CD8-positive, alpha-beta memory T cell (primary cell): ENCODE measurements around the gene JAG1. TPM values are rescaled to one million over a fixed set of nuclear protein-coding genes. Genes with fewer than 3 reads are reported as not detected.

Experiments
- CTCF ChIA-PET: fragments of 350-600 bp; sonication (Branson Sonifier 250); formaldehyde crosslinking; loops from one replicate; lab custom pipeline; 2021; ENCODE audit warnings: antibody characterized with exemption; lab: Charles Lee
- POLR2A ChIA-PET: fragments of 350-600 bp; sonication (Branson Sonifier 250); formaldehyde crosslinking; loops from one replicate; lab custom pipeline; 2021; ENCODE audit warnings: antibody characterized with exemption; lab: Charles Lee
- DNase-seq, 5 donors: peaks; one replicate each; pipeline versions ENCODE4 v3.0.0 to v3.0.0-alpha.2; 2020 to 2022; ENCODE audit warnings: mixed read lengths in 1 of 5
- H3K27ac ChIP-seq: one replicate; pipeline ENCODE4 v1.7.0; 2013; ENCODE audit warnings: low read depth, mild to moderate bottlenecking, low read length, moderate library complexity
- H3K27me3 ChIP-seq: 2 replicates; pipeline ENCODE4 v1.7.0; 2013; ENCODE audit warnings: low read length, mild to moderate bottlenecking; ENCODE audit not compliant: insufficient read depth, poor library complexity, severe bottlenecking
- H3K36me3 ChIP-seq: 2 replicates; pipeline ENCODE4 v1.7.0; 2013; ENCODE audit warnings: mild to moderate bottlenecking, low read length, moderate library complexity; ENCODE audit not compliant: insufficient read depth
- H3K4me1 ChIP-seq: 2 replicates; pipeline ENCODE4 v1.7.0; 2013; ENCODE audit warnings: mild to moderate bottlenecking, low read length, moderate library complexity; ENCODE audit not compliant: insufficient read depth
- H3K4me3 ChIP-seq: 2 replicates; pipeline ENCODE4 v1.7.0; 2013; ENCODE audit warnings: mild to moderate bottlenecking, low read length
- H3K9me3 ChIP-seq: 2 replicates; pipeline ENCODE4 v1.7.0; 2013; ENCODE audit warnings: mild to moderate bottlenecking, low read length
- H3K27ac Mint-ChIP-seq, 8 donors: one replicate each; pipeline ENCODE4 v1.8.0; 2020 to 2021; ENCODE audit warnings: mixed read lengths in 8 of 8, mild to moderate bottlenecking in 6 of 8, inconsistent platforms in 3 of 8, moderate library complexity in 3 of 8
- H3K27me3 Mint-ChIP-seq, 2 donors: one replicate each; pipeline ENCODE4 v1.8.0; 2020 to 2021; ENCODE audit warnings: mixed read lengths in 2 of 2, mild to moderate bottlenecking in 1 of 2, moderate library complexity in 1 of 2
- H3K36me3 Mint-ChIP-seq, 3 donors: one replicate each; pipeline ENCODE4 v1.8.0; 2020 to 2021; ENCODE audit warnings: mixed read lengths in 3 of 3, inconsistent platforms in 1 of 3, mild to moderate bottlenecking in 1 of 3
- H3K4me1 Mint-ChIP-seq, 3 donors: one replicate each; pipeline ENCODE4 v1.8.0; 2020 to 2021; ENCODE audit warnings: mixed read lengths in 3 of 3, inconsistent platforms in 1 of 3, mild to moderate bottlenecking in 1 of 3
- H3K4me3 Mint-ChIP-seq, 7 donors: one replicate each; pipeline ENCODE4 v1.8.0; 2020 to 2021; ENCODE audit warnings: mixed read lengths in 7 of 7, mild to moderate bottlenecking in 6 of 7, moderate library complexity in 4 of 7, inconsistent platforms in 2 of 7
- H3K9me3 Mint-ChIP-seq, 5 donors: one replicate each; pipeline ENCODE4 v1.8.0; 2020 to 2022; ENCODE audit warnings: mixed read lengths in 5 of 5, mild to moderate bottlenecking in 3 of 5, moderate library complexity in 2 of 5, inconsistent platforms in 1 of 5
- polyA plus RNA-seq: library from polyadenylated mRNA; unstranded; fragments of 300-500 nt; fragmentation: Illumina TruSeq; gene quantifications from one replicate; pipeline ENCODE4 v1.2.3, GENCODE V29; 2021
- total RNA-seq, 2 experiments: library from RNA; stranded (reverse); gene quantifications; one replicate each; pipeline ENCODE4 v1.2.3, GENCODE V29; 2021

JAG1 gene
- total and polyA plus RNA-seq, 3 experiments from 2014 or later, result 0.11 to 0.24 (median 0.24) TPM

GRCh38 chr20:10652660-10653261 lies 21.0 kb downstream of the JAG1 start:
- Mint-ChIP-seq H3K36me3 (no peaks in the 10 kb centered on the region), H3K4me1 (no peaks in the 10 kb centered on the region), H3K27ac (no peak overlapping the region), H3K9me3 (no peaks in the 10 kb centered on the region), H3K4me3 (no peak overlapping the region), H3K27me3 (peaks cover 11 to 55% of the 10 kb centered on the region in 2 donors)
- ChIA-PET POLR2A (no interaction called here), CTCF (interaction anchor here (1.7 kb wide), 1 partner anchor 14 kb away, joined by 3 read pairs; no protein-coding TSS in a partner anchor)
- Histone ChIP-seq H3K9me3 (no peaks in the 10 kb centered on the region), H3K36me3 (no peaks in the 10 kb centered on the region), H3K4me1 (no peaks in the 10 kb centered on the region), H3K27me3 (peaks cover 4% of the 10 kb centered on the region), H3K27ac (no peak overlapping the region), H3K4me3 (no peak overlapping the region)
- no peak for DNase-seq

GRCh38 chr20:10652185-10652584 lies 21.6 kb downstream of the JAG1 start:
- no peaks in the 10 kb centered on the region for H3K9me3 ChIP-seq
- H3K4me3 Mint-ChIP-seq, result no peak overlapping the region
- no peaks in the 10 kb centered on the region for H3K4me1 ChIP-seq
- no peak for DNase-seq
- peaks cover 4% of the 10 kb centered on the region for H3K27me3 ChIP-seq
- no peak overlapping the region for H3K27ac Mint-ChIP-seq
- no peaks in the 10 kb centered on the region for H3K4me1 Mint-ChIP-seq
- H3K36me3 Mint-ChIP-seq, result no peaks in the 10 kb centered on the region
- ChIA-PET POLR2A (no interaction called here), CTCF (interaction anchor here (1.7 kb wide), 1 partner anchor 13 kb away, joined by 3 read pairs; no protein-coding TSS in a partner anchor)
- no peaks in the 10 kb centered on the region for H3K9me3 Mint-ChIP-seq
- H3K27me3 Mint-ChIP-seq, result peaks cover 11 to 54% of the 10 kb centered on the region in 2 donors
- H3K27ac ChIP-seq, result no peak overlapping the region
- H3K36me3 ChIP-seq, result no peaks in the 10 kb centered on the region
- no peak overlapping the region for H3K4me3 ChIP-seq

GRCh38 chr20:10651227-10651990 lies 22.4 kb downstream of the JAG1 start:
- Histone ChIP-seq H3K4me1 (no peaks in the 10 kb centered on the region), H3K4me3 (no peak overlapping the region), H3K27me3 (peaks cover 4% of the 10 kb centered on the region), H3K27ac (no peak overlapping the region), H3K9me3 (no peaks in the 10 kb centered on the region), H3K36me3 (no peaks in the 10 kb centered on the region)
- CTCF ChIA-PET, result interaction anchor here (1.7 kb wide), 1 partner anchor 12 kb away, joined by 3 read pairs; no protein-coding TSS in a partner anchor
- no peak for DNase-seq
- POLR2A ChIA-PET, result no interaction called here
- no peak overlapping the region for H3K4me3 Mint-ChIP-seq
- H3K9me3 Mint-ChIP-seq, result no peaks in the 10 kb centered on the region
- H3K27me3 Mint-ChIP-seq, result peaks cover 13 to 53% of the 10 kb centered on the region in 2 donors
- H3K27ac Mint-ChIP-seq, result no peak overlapping the region
- no peaks in the 10 kb centered on the region for H3K4me1 Mint-ChIP-seq
- no peaks in the 10 kb centered on the region for H3K36me3 Mint-ChIP-seq

GRCh38 chr20:10649797-10650160 lies 24.0 kb downstream of the JAG1 start:
- Mint-ChIP-seq H3K9me3 (no peaks in the 10 kb centered on the region), H3K4me1 (no peaks in the 10 kb centered on the region)

GRCh38 chr20:10649080-10649796 lies 24.6 kb downstream of the JAG1 start:
- Mint-ChIP-seq H3K36me3 (no peaks in the 10 kb centered on the region), H3K27ac (peak overlapping the region in 1 of 8 donors; percentile 6), H3K4me3 (no peak overlapping the region), H3K27me3 (peaks cover 8 to 33% of the 10 kb centered on the region in 2 donors), H3K9me3 (no peaks in the 10 kb centered on the region), H3K4me1 (peaks cover 0 to 2% (median 1%) of the 10 kb centered on the region in 3 donors)
- Histone ChIP-seq H3K27ac (no peak overlapping the region), H3K4me3 (no peak overlapping the region), H3K9me3 (no peaks in the 10 kb centered on the region), H3K4me1 (no peaks in the 10 kb centered on the region), H3K36me3 (no peaks in the 10 kb centered on the region), H3K27me3 (peaks cover 4% of the 10 kb centered on the region)
- DNase-seq, result no peak
- CTCF ChIA-PET, result interaction anchor here (1.3 kb wide), 1 partner anchor 45 kb away, joined by 3 read pairs; no protein-coding TSS in a partner anchor
- POLR2A ChIA-PET, result no interaction called here

More at GRCh38 chr20:10649797-10650160, 24.0 kb downstream of the JAG1 start:
- Histone ChIP-seq H3K9me3 (no peaks in the 10 kb centered on the region), H3K27ac (no peak overlapping the region), H3K27me3 (peaks cover 4% of the 10 kb centered on the region), H3K4me1 (no peaks in the 10 kb centered on the region), H3K36me3 (no peaks in the 10 kb centered on the region), H3K4me3 (no peak overlapping the region)
- no peak overlapping the region for H3K4me3 Mint-ChIP-seq
- no peaks in the 10 kb centered on the region for H3K36me3 Mint-ChIP-seq
- H3K27ac Mint-ChIP-seq, result no peak overlapping the region
- H3K27me3 Mint-ChIP-seq, result peaks cover 11 to 37% of the 10 kb centered on the region in 2 donors
- CTCF ChIA-PET, result interaction anchor here (1.3 kb wide), 1 partner anchor 44 kb away, joined by 3 read pairs; no protein-coding TSS in a partner anchor
- POLR2A ChIA-PET, result no interaction called here
- DNase-seq, result no peak

- Mint-ChIP-seq H3K36me3 (no peaks in the 10 kb centered on the region), H3K4me3 (no peak overlapping the region), H3K27me3 (peaks cover 8 to 30% of the 10 kb centered on the region in 2 donors), H3K4me1 (peaks cover 0 to 5% (median 4%) of the 10 kb centered on the region in 3 donors), H3K27ac (peak overlapping the region in 1 of 8 donors; percentile 6), H3K9me3 (no peaks in the 10 kb centered on the region)
- ChIA-PET CTCF (no interaction called here), POLR2A (no interaction called here)
- Histone ChIP-seq H3K27me3 (peaks cover 4% of the 10 kb centered on the region), H3K9me3 (no peaks in the 10 kb centered on the region), H3K4me1 (no peaks in the 10 kb centered on the region), H3K36me3 (no peaks in the 10 kb centered on the region), H3K4me3 (no peak overlapping the region), H3K27ac (no peak overlapping the region)
- DNase-seq, result no peak
These were observed 25.1 kb downstream of the JAG1 start for GRCh38 chr20:10648651-10649050.

- no peaks in the 10 kb centered on the region for H3K9me3 Mint-ChIP-seq
- H3K4me3 Mint-ChIP-seq, result no peak overlapping the region
- ChIA-PET POLR2A (no interaction called here), CTCF (no interaction called here)
- H3K4me1 Mint-ChIP-seq, result peaks cover 0 to 5% (median 4%) of the 10 kb centered on the region in 3 donors
- DNase-seq, result no peak
- Histone ChIP-seq H3K4me1 (no peaks in the 10 kb centered on the region), H3K9me3 (no peaks in the 10 kb centered on the region), H3K36me3 (no peaks in the 10 kb centered on the region), H3K27ac (no peak overlapping the region), H3K27me3 (peaks cover 4% of the 10 kb centered on the region), H3K4me3 (no peak overlapping the region)
- no peaks in the 10 kb centered on the region for H3K36me3 Mint-ChIP-seq
- H3K27ac Mint-ChIP-seq, result no peak overlapping the region
- peaks cover 6 to 26% of the 10 kb centered on the region in 2 donors for H3K27me3 Mint-ChIP-seq
These were observed 25.9 kb downstream of the JAG1 start for GRCh38 chr20:10647909-10648308.
